Memory B cell (primary cell): ENCODE measurements around the gene PIGH.
A peak's percentile ranks its signal among the peaks of the same experiment; 100 is the strongest.

ENCODE experiments used
- ATAC-seq: fragments of 150-1000 bp; cut with Tn5 transposase; 2 replicates; pipeline ENCODE4 v1.10.0; 2021; ENCODE audit warnings: low read depth, mild to moderate bottlenecking, moderate library complexity
- DNase-seq, 2 donors: peaks; one replicate each; pipeline ENCODE4 v3.0.0; 2022; ENCODE audit warnings: low spot score in 2 of 2
- H3K27ac Mint-ChIP-seq: one replicate; pipeline ENCODE4 v1.8.0; 2022; ENCODE audit warnings: mild to moderate bottlenecking, moderate library complexity, mixed read lengths
- H3K27me3 Mint-ChIP-seq: one replicate; pipeline ENCODE4 v1.8.0; 2022; ENCODE audit warnings: mixed read lengths
- H3K36me3 Mint-ChIP-seq: one replicate; pipeline ENCODE4 v1.8.0; 2022; ENCODE audit warnings: mild to moderate bottlenecking, mixed read lengths
- H3K4me1 Mint-ChIP-seq: one replicate; pipeline ENCODE4 v1.8.0; 2022; ENCODE audit warnings: mixed read lengths
- H3K4me3 Mint-ChIP-seq: one replicate; pipeline ENCODE4 v1.8.0; 2022; ENCODE audit warnings: mild to moderate bottlenecking, moderate library complexity, mixed read lengths
- H3K9me3 Mint-ChIP-seq: one replicate; pipeline ENCODE4 v1.8.0; 2022; ENCODE audit warnings: mixed read lengths

The PIGH gene

GRCh38 chr14:67586369-67586768 lies 13.7 kb downstream of the PIGH start:
- peak overlapping the region; percentile 69 for H3K27ac Mint-ChIP-seq
- DNase-seq: no peak
- ATAC-seq: no peak
- H3K9me3 Mint-ChIP-seq: no peaks in the 10 kb centered on the region
- H3K27me3 Mint-ChIP-seq: no peaks in the 10 kb centered on the region
- peaks cover 8% of the 10 kb centered on the region for H3K4me1 Mint-ChIP-seq
- no peak overlapping the region for H3K4me3 Mint-ChIP-seq
- H3K36me3 Mint-ChIP-seq: peaks cover 7% of the 10 kb centered on the region

- H3K36me3 Mint-ChIP-seq: peaks cover 5% of the 10 kb centered on the region
- ATAC-seq: no peak
- no peaks in the 10 kb centered on the region for H3K27me3 Mint-ChIP-seq
- H3K4me1 Mint-ChIP-seq: peaks cover 8% of the 10 kb centered on the region
- no peak overlapping the region for H3K4me3 Mint-ChIP-seq
- no peaks in the 10 kb centered on the region for H3K9me3 Mint-ChIP-seq
- no peak overlapping the region for H3K27ac Mint-ChIP-seq
- DNase-seq: no peak
Measured at GRCh38 chr14:67584978-67585377, 15.1 kb downstream of the PIGH start.

- no peaks in the 10 kb centered on the region for H3K27me3 Mint-ChIP-seq
- peaks cover 3% of the 10 kb centered on the region for H3K36me3 Mint-ChIP-seq
- no peak overlapping the region for H3K27ac Mint-ChIP-seq
- peaks cover 8% of the 10 kb centered on the region for H3K4me1 Mint-ChIP-seq
- H3K9me3 Mint-ChIP-seq: no peaks in the 10 kb centered on the region
- DNase-seq (peak; percentile 54 to 65), ATAC-seq (peak; percentile 96)
- no peak overlapping the region for H3K4me3 Mint-ChIP-seq
Measured at GRCh38 chr14:67583711-67584644, 16.1 kb downstream of the PIGH start.

GRCh38 chr14:67582061-67582460 lies 18.0 kb downstream of the PIGH start:
- Mint-ChIP-seq H3K36me3 (peaks cover 3% of the 10 kb centered on the region), H3K9me3 (no peaks in the 10 kb centered on the region), H3K27ac (no peak overlapping the region), H3K27me3 (no peaks in the 10 kb centered on the region), H3K4me3 (no peak overlapping the region), H3K4me1 (peaks cover 8% of the 10 kb centered on the region)
- ATAC-seq: no peak
- DNase-seq: no peak

GRCh38 chr14:67581643-67582042 lies 18.4 kb downstream of the PIGH start:
- no peaks in the 10 kb centered on the region for H3K9me3 Mint-ChIP-seq
- peaks cover 6% of the 10 kb centered on the region for H3K4me1 Mint-ChIP-seq
- peaks cover 3% of the 10 kb centered on the region for H3K36me3 Mint-ChIP-seq
- no peak for ATAC-seq
- DNase-seq: no peak
- H3K27ac Mint-ChIP-seq: no peak overlapping the region
- no peak overlapping the region for H3K4me3 Mint-ChIP-seq
- no peaks in the 10 kb centered on the region for H3K27me3 Mint-ChIP-seq

GRCh38 chr14:67580336-67581171 lies 19.5 kb downstream of the PIGH start:
- no peaks in the 10 kb centered on the region for H3K27me3 Mint-ChIP-seq
- ATAC-seq (no peak), DNase-seq (no peak)
- no peak overlapping the region for H3K27ac Mint-ChIP-seq
- no peaks in the 10 kb centered on the region for H3K4me1 Mint-ChIP-seq
- no peaks in the 10 kb centered on the region for H3K9me3 Mint-ChIP-seq
- H3K4me3 Mint-ChIP-seq: no peak overlapping the region
- H3K36me3 Mint-ChIP-seq: no peaks in the 10 kb centered on the region

GRCh38 chr14:67579636-67580035 lies 20.4 kb downstream of the PIGH start:
- Mint-ChIP-seq H3K4me1 (no peaks in the 10 kb centered on the region), H3K27ac (no peak overlapping the region), H3K4me3 (no peak overlapping the region), H3K27me3 (no peaks in the 10 kb centered on the region), H3K36me3 (no peaks in the 10 kb centered on the region), H3K9me3 (no peaks in the 10 kb centered on the region)
- no peak for DNase-seq
- ATAC-seq: no peak

GRCh38 chr14:67579040-67579439 lies 21.0 kb downstream of the PIGH start:
- Mint-ChIP-seq H3K27ac (no peak overlapping the region), H3K4me3 (no peak overlapping the region), H3K36me3 (no peaks in the 10 kb centered on the region), H3K9me3 (no peaks in the 10 kb centered on the region), H3K27me3 (no peaks in the 10 kb centered on the region), H3K4me1 (no peaks in the 10 kb centered on the region)
- DNase-seq: no peak
- no peak for ATAC-seq

- H3K36me3 Mint-ChIP-seq: no peaks in the 10 kb centered on the region
- H3K4me3 Mint-ChIP-seq: no peak overlapping the region
- H3K4me1 Mint-ChIP-seq: no peaks in the 10 kb centered on the region
- no peak for ATAC-seq
- DNase-seq: no peak
- H3K9me3 Mint-ChIP-seq: no peaks in the 10 kb centered on the region
- H3K27me3 Mint-ChIP-seq: peaks cover 2% of the 10 kb centered on the region
- no peak overlapping the region for H3K27ac Mint-ChIP-seq
Measured at GRCh38 chr14:67577909-67578749, 21.9 kb downstream of the PIGH start.

GRCh38 chr14:67577181-67577808 lies 22.8 kb downstream of the PIGH start:
- Mint-ChIP-seq H3K9me3 (no peaks in the 10 kb centered on the region), H3K36me3 (no peaks in the 10 kb centered on the region), H3K27me3 (peaks cover 2% of the 10 kb centered on the region), H3K27ac (no peak overlapping the region), H3K4me3 (no peak overlapping the region), H3K4me1 (no peaks in the 10 kb centered on the region)
- no peak for ATAC-seq
- no peak for DNase-seq

GRCh38 chr14:67576216-67576955 lies 23.7 kb downstream of the PIGH start:
- Mint-ChIP-seq H3K4me3 (no peak overlapping the region), H3K9me3 (no peaks in the 10 kb centered on the region), H3K27me3 (peaks cover 3% of the 10 kb centered on the region), H3K36me3 (no peaks in the 10 kb centered on the region), H3K4me1 (peaks cover 1% of the 10 kb centered on the region), H3K27ac (no peak overlapping the region)
- DNase-seq: no peak
- ATAC-seq: no peak

GRCh38 chr14:67575684-67576083 lies 24.4 kb downstream of the PIGH start:
- H3K4me3 Mint-ChIP-seq: no peak overlapping the region
- no peak overlapping the region for H3K27ac Mint-ChIP-seq
- DNase-seq (no peak), ATAC-seq (no peak)
- peaks cover 6% of the 10 kb centered on the region for H3K27me3 Mint-ChIP-seq
- no peaks in the 10 kb centered on the region for H3K9me3 Mint-ChIP-seq
- no peaks in the 10 kb centered on the region for H3K36me3 Mint-ChIP-seq
- H3K4me1 Mint-ChIP-seq: peaks cover 4% of the 10 kb centered on the region

- peaks cover 9% of the 10 kb centered on the region for H3K27me3 Mint-ChIP-seq
- no peak overlapping the region for H3K27ac Mint-ChIP-seq
- no peak overlapping the region for H3K4me3 Mint-ChIP-seq
- DNase-seq: no peak
- no peaks in the 10 kb centered on the region for H3K36me3 Mint-ChIP-seq
- H3K4me1 Mint-ChIP-seq: peaks cover 4% of the 10 kb centered on the region
- no peak for ATAC-seq
- H3K9me3 Mint-ChIP-seq: no peaks in the 10 kb centered on the region
Measured at GRCh38 chr14:67574806-67575205, 25.3 kb downstream of the PIGH start.
